ENCODE data around the gene SCN1A. TPM values are rescaled to one million over a fixed set of nuclear protein-coding genes. Genes with fewer than 3 reads are reported as not detected.
A peak's percentile ranks its signal among the peaks of the same experiment; 100 is the strongest.

The SCN1A gene
- total and polyA plus RNA-seq, 2 experiments from 2014 or later, result 0.08 TPM; not detected in 1

GRCh38 chr2:166041613-166042012 lies 86.2 kb downstream of the SCN1A start:
- no peak overlapping the region for H3K4me3 ChIP-seq
- TF ChIP-seq EZH2 (IDR thresholded peaks at IDR 0.05; ENCODE audit: insufficient read depth, poor library complexity, severe bottlenecking) (no peak), EZH2phosphoT487 (IDR thresholded peaks at IDR 0.05; ENCODE audit: insufficient read depth, low read depth) (no peak)
- DNase-seq, result no peak
- 94 to 96% methylated on average over 1 of the region's 1 CpG for WGBS, 2 experiments (ENCODE audit: low coverage in 1 of 2, low lambda C conversion rate in 2 of 2, missing lambda C conversion rate in 2 of 2)
- H3K4me1 ChIP-seq (ENCODE audit: insufficient read depth), result peaks cover 12% of the 10 kb centered on the region; the same call in 1 of the 2 replicates
- H4K20me1 ChIP-seq (ENCODE audit: insufficient read depth), result no peaks in the 10 kb centered on the region
- H3K27me3 ChIP-seq (replicated peaks; ENCODE audit: insufficient read depth), result no peaks in the 10 kb centered on the region
- no peaks in the 10 kb centered on the region for H3F3A ChIP-seq (ENCODE audit: insufficient read depth)
- no peak overlapping the region for H3K9ac ChIP-seq
- in situ Hi-C loops (cut with MboI), result no loop called here
- no peaks in the 10 kb centered on the region for H3K9me2 ChIP-seq (ENCODE audit: insufficient read depth)
- H3K79me2 ChIP-seq (ENCODE audit: insufficient read depth), result no peaks in the 10 kb centered on the region
- no peaks in the 10 kb centered on the region for H3K9me3 ChIP-seq (ENCODE audit: low read depth)
- H3K36me3 ChIP-seq (ENCODE audit: low read depth), result no peaks in the 10 kb centered on the region
- H3K4me2 ChIP-seq (ENCODE audit: unreplicated experiment), result no peak overlapping the region
- H3K27ac ChIP-seq, result no peak overlapping the region
- no peak overlapping the region for H2AFZ ChIP-seq

- no peak overlapping the region for H3K27ac ChIP-seq
- no peaks in the 10 kb centered on the region for H3K9me3 ChIP-seq (ENCODE audit: low read depth)
- WGBS, 2 experiments (ENCODE audit: low coverage in 1 of 2, low lambda C conversion rate in 2 of 2, missing lambda C conversion rate in 2 of 2), result 0% methylated on average over 1 of the region's 1 CpG
- peak; percentile 58 for DNase-seq
- peaks cover 32% of the 10 kb centered on the region for H3K4me1 ChIP-seq (ENCODE audit: insufficient read depth)
- no peaks in the 10 kb centered on the region for H3K36me3 ChIP-seq (ENCODE audit: low read depth)
- H3F3A ChIP-seq (ENCODE audit: insufficient read depth), result peaks cover 16% of the 10 kb centered on the region
- in situ Hi-C loops (cut with MboI), result no loop called here
- H3K79me2 ChIP-seq (ENCODE audit: insufficient read depth), result no peaks in the 10 kb centered on the region
- H4K20me1 ChIP-seq (ENCODE audit: insufficient read depth), result no peaks in the 10 kb centered on the region
- H2AFZ ChIP-seq, result no peak overlapping the region
- no peak for TF ChIP-seq EZH2 (IDR thresholded peaks at IDR 0.05; ENCODE audit: insufficient read depth, poor library complexity, severe bottlenecking)
- no peak for TF ChIP-seq EZH2phosphoT487 (IDR thresholded peaks at IDR 0.05; ENCODE audit: insufficient read depth, low read depth)
- no peaks in the 10 kb centered on the region for H3K9me2 ChIP-seq (ENCODE audit: insufficient read depth)
- H3K9ac ChIP-seq, result no peak overlapping the region
- H3K4me2 ChIP-seq (ENCODE audit: unreplicated experiment), result peak overlapping the region; percentile 4
- H3K4me3 ChIP-seq, result no peak overlapping the region
- no peaks in the 10 kb centered on the region for H3K27me3 ChIP-seq (replicated peaks; ENCODE audit: insufficient read depth)
Measured at GRCh38 chr2:166032361-166032760, 95.5 kb downstream of the SCN1A start.

GRCh38 chr2:166031054-166031453 lies 96.8 kb downstream of the SCN1A start:
- peaks cover 16% of the 10 kb centered on the region for H3F3A ChIP-seq (ENCODE audit: insufficient read depth)
- no peaks in the 10 kb centered on the region for H3K36me3 ChIP-seq (ENCODE audit: low read depth)
- no peak for TF ChIP-seq EZH2 (IDR thresholded peaks at IDR 0.05; ENCODE audit: insufficient read depth, poor library complexity, severe bottlenecking)
- no peak for TF ChIP-seq EZH2phosphoT487 (IDR thresholded peaks at IDR 0.05; ENCODE audit: insufficient read depth, low read depth)
- no peaks in the 10 kb centered on the region for H4K20me1 ChIP-seq (ENCODE audit: insufficient read depth)
- peak; percentile 32 for DNase-seq
- H3K9ac ChIP-seq, result no peak overlapping the region
- H3K9me2 ChIP-seq (ENCODE audit: insufficient read depth), result no peaks in the 10 kb centered on the region
- no peaks in the 10 kb centered on the region for H3K27me3 ChIP-seq (replicated peaks; ENCODE audit: insufficient read depth)
- H3K4me3 ChIP-seq, result no peak overlapping the region
- H3K9me3 ChIP-seq (ENCODE audit: low read depth), result no peaks in the 10 kb centered on the region
- in situ Hi-C loops (cut with MboI), result no loop called here
- H3K4me1 ChIP-seq (ENCODE audit: insufficient read depth), result peaks cover 32% of the 10 kb centered on the region
- H3K4me2 ChIP-seq (ENCODE audit: unreplicated experiment), result peak overlapping the region; percentile 27
- no peaks in the 10 kb centered on the region for H3K79me2 ChIP-seq (ENCODE audit: insufficient read depth)
- no peak overlapping the region for H3K27ac ChIP-seq
- no peak overlapping the region for H2AFZ ChIP-seq
- 97 to 98% methylated on average over 2 of the region's 2 CpGs for WGBS, 2 experiments (ENCODE audit: low coverage in 1 of 2, low lambda C conversion rate in 2 of 2, missing lambda C conversion rate in 2 of 2)

- no peak overlapping the region for H3K4me3 ChIP-seq
- no peaks in the 10 kb centered on the region for H3K9me3 ChIP-seq (ENCODE audit: low read depth)
- H3F3A ChIP-seq (ENCODE audit: insufficient read depth), result no peaks in the 10 kb centered on the region
- H3K27ac ChIP-seq, result no peak overlapping the region
- H2AFZ ChIP-seq, result no peak overlapping the region
- TF ChIP-seq EZH2phosphoT487 (IDR thresholded peaks at IDR 0.05; ENCODE audit: insufficient read depth, low read depth), result no peak
- no peak for TF ChIP-seq EZH2 (IDR thresholded peaks at IDR 0.05; ENCODE audit: insufficient read depth, poor library complexity, severe bottlenecking)
- in situ Hi-C loops (cut with MboI), result no loop called here
- DNase-seq, result no peak
- no peak overlapping the region for H3K9ac ChIP-seq
- H3K79me2 ChIP-seq (ENCODE audit: insufficient read depth), result no peaks in the 10 kb centered on the region
- no peak overlapping the region for H3K4me2 ChIP-seq (ENCODE audit: unreplicated experiment)
- no peaks in the 10 kb centered on the region for H4K20me1 ChIP-seq (ENCODE audit: insufficient read depth)
- H3K4me1 ChIP-seq (ENCODE audit: insufficient read depth), result no peaks in the 10 kb centered on the region
- no peaks in the 10 kb centered on the region for H3K36me3 ChIP-seq (ENCODE audit: low read depth)
- H3K27me3 ChIP-seq (replicated peaks; ENCODE audit: insufficient read depth), result no peaks in the 10 kb centered on the region
- no peaks in the 10 kb centered on the region for H3K9me2 ChIP-seq (ENCODE audit: insufficient read depth)
Measured at GRCh38 chr2:166025313-166025712, 102.5 kb downstream of the SCN1A start.

DNA sequence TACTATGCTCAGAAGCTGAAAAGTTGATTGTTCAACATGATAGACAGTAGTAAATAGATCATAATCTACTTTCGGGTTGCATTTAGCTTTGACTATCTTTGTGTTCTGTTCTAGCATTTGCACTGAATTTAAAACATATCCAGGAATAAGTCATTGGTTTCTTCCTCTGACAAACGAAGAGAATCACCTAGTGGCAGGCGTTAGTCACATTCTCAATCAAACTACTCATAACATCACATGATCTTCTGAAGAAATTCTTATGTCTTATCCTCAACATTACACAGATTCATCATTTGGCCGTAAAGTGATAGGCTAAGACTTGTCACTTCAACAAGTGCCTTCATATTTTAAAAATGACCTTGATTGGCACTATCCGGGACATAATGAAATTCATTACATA lies 110.6 kb downstream of the SCN1A start:
- 39 to 46% methylated on average over 5 of the region's 5 CpGs for WGBS, 2 experiments (ENCODE audit: low coverage in 1 of 2, low lambda C conversion rate in 2 of 2, missing lambda C conversion rate in 2 of 2)
- no peaks in the 10 kb centered on the region for H3K4me1 ChIP-seq (ENCODE audit: insufficient read depth)
- no peaks in the 10 kb centered on the region for H3K79me2 ChIP-seq (ENCODE audit: insufficient read depth)
- no peak overlapping the region for H3K9ac ChIP-seq
- H3K4me3 ChIP-seq, result no peak overlapping the region
- no peaks in the 10 kb centered on the region for H3F3A ChIP-seq (ENCODE audit: insufficient read depth)
- TF ChIP-seq EZH2 (IDR thresholded peaks at IDR 0.05; ENCODE audit: insufficient read depth, poor library complexity, severe bottlenecking) (no peak), EZH2phosphoT487 (IDR thresholded peaks at IDR 0.05; ENCODE audit: insufficient read depth, low read depth) (no peak)
- no peaks in the 10 kb centered on the region for H3K27me3 ChIP-seq (replicated peaks; ENCODE audit: insufficient read depth)
- no peaks in the 10 kb centered on the region for H3K9me2 ChIP-seq (ENCODE audit: insufficient read depth)
- 0 out of 2 replicates have a peak overlapping the region, but pooled peaks have one; percentile 32 for H2AFZ ChIP-seq
- no peaks in the 10 kb centered on the region for H4K20me1 ChIP-seq (ENCODE audit: insufficient read depth)
- no peaks in the 10 kb centered on the region for H3K36me3 ChIP-seq (ENCODE audit: low read depth)
- in situ Hi-C loops (cut with MboI), result no loop called here
- no peak overlapping the region for H3K27ac ChIP-seq
- peak; percentile 14 for DNase-seq
- no peaks in the 10 kb centered on the region for H3K9me3 ChIP-seq (ENCODE audit: low read depth)
- H3K4me2 ChIP-seq (ENCODE audit: unreplicated experiment), result no peak overlapping the region
